B cell (primary cell): ENCODE results near the gene HYLS1. TPM values are rescaled to one million over a fixed set of nuclear protein-coding genes. Genes with fewer than 3 reads are reported as not detected.

Experiments
- ATAC-seq: fragments of 200-7000 bp; cut with Tn5 transposase; one replicate; pipeline ENCODE4 v1.10.0; 2021; ENCODE audit warnings: low read depth, mild to moderate bottlenecking, moderate number of reproducible peaks, moderate library complexity
- CTCF ChIA-PET: fragments of 350-600 bp; sonication (Branson Sonifier 250); formaldehyde crosslinking; loops from one replicate; lab custom pipeline; 2021; ENCODE audit warnings: antibody characterized with exemption, inconsistent platforms; lab: Charles Lee
- POLR2A ChIA-PET: fragments of 350-600 bp; sonication (Branson Sonifier 250); formaldehyde crosslinking; loops from one replicate; lab custom pipeline; 2021; ENCODE audit warnings: antibody characterized with exemption; lab: Charles Lee
- DNase-seq: peaks from one replicate; pipeline ENCODE4 v3.0.0; 2013
- H2AFZ ChIP-seq: 2 replicates; pipeline ENCODE4 v1.6.1; 2012; ENCODE audit warnings: mild to moderate bottlenecking, low read depth, low read length; ENCODE audit not compliant: insufficient read depth, poor library complexity, severe bottlenecking
- H3K27ac ChIP-seq, 2 donors: 1 replicate in 1 of 2; 2 replicates in 1 of 2; pipeline ENCODE4 v1.5.1; 2012 to 2013; ENCODE audit warnings: low read length in 2 of 2, mild to moderate bottlenecking in 2 of 2, moderate library complexity in 1 of 2
- H3K27me3 ChIP-seq, 4 experiments: fragments of 200-600 bp in 1 of 4; sonication (generic) in 1 of 4; replicated peaks in 1 of 4; 1 replicate in 2 of 4; 2 replicates in 2 of 4; pipeline versions ENCODE4 v1.6.1 to v1.7.0; 2013 to 2016; ENCODE audit warnings: low read length in 3 of 4, mild to moderate bottlenecking in 2 of 4, mixed read lengths in 1 of 4, moderate library complexity in 1 of 4; ENCODE audit not compliant: insufficient read depth in 4 of 4, control insufficient read depth in 3 of 4; ENCODE audit errors: control extremely low read depth in 1 of 4
- H3K36me3 ChIP-seq, 2 experiments: replicated peaks in 1 of 2; 1 replicate in 1 of 2; 2 replicates in 1 of 2; pipeline versions ENCODE4 v1.6.1 to v1.7.1; 2013; ENCODE audit warnings: low read length in 1 of 2; ENCODE audit not compliant: insufficient read depth in 2 of 2, control insufficient read depth in 1 of 2; ENCODE audit errors: control extremely low read depth in 1 of 2, extremely low read depth in 1 of 2
- H3K4me1 ChIP-seq, 2 donors: fragments of 200-600 bp in 1 of 2; sonication (generic) in 1 of 2; 1 replicate in 1 of 2; 2 replicates in 1 of 2; pipeline versions ENCODE4 v1.5.1 to v1.6.1; 2013 to 2017; ENCODE audit warnings: low read length in 2 of 2; ENCODE audit not compliant: control insufficient read depth in 2 of 2, insufficient read depth in 2 of 2
- H3K4me2 ChIP-seq: replicated peaks from 2 replicates; pipeline ENCODE3; 2012; ENCODE audit warnings: mild to moderate bottlenecking, low read depth, low read length; ENCODE audit not compliant: poor library complexity, severe bottlenecking
- H3K4me3 ChIP-seq, 5 experiments: fragments of 200-600 bp in 1 of 5; sonication (generic) in 1 of 5; 1 replicate in 3 of 5; 2 replicates in 2 of 5; pipeline versions ENCODE4 v1.5.1 to v1.7.0; 2011 to 2016; ENCODE audit warnings: low read length in 4 of 5, mild to moderate bottlenecking in 4 of 5, low read depth in 2 of 5, control low read depth in 1 of 5, moderate library complexity in 1 of 5; ENCODE audit not compliant: insufficient read depth in 1 of 5; ENCODE audit errors: control extremely low read depth in 1 of 5, extremely low read depth in 1 of 5
- H3K79me2 ChIP-seq: fragments of 200-600 bp; sonication (generic); one replicate; pipeline ENCODE4 v1.6.0; 2016; ENCODE audit warnings: low read length; ENCODE audit not compliant: control insufficient read depth, insufficient read depth
- H3K9ac ChIP-seq: fragments of 200-600 bp; sonication (generic); 2 replicates; pipeline ENCODE4 v1.6.1; 2017; ENCODE audit warnings: mild to moderate bottlenecking, low read length, moderate library complexity
- H3K9me3 ChIP-seq, 3 donors: one replicate each; pipeline versions ENCODE4 v1.6.1 to v1.7.1; 2013; ENCODE audit warnings: low read length in 2 of 3; ENCODE audit not compliant: control insufficient read depth in 2 of 3, insufficient read depth in 1 of 3; ENCODE audit errors: control extremely low read depth in 1 of 3
- H4K20me1 ChIP-seq: 2 replicates; pipeline ENCODE4 v1.6.0; 2012; ENCODE audit warnings: mild to moderate bottlenecking, low read length; ENCODE audit not compliant: insufficient read depth, control insufficient read depth, poor library complexity, severe bottlenecking
- H3K27ac Mint-ChIP-seq: one replicate; pipeline ENCODE4 v1.8.0; 2021; ENCODE audit warnings: mixed read lengths
- H3K27me3 Mint-ChIP-seq: one replicate; pipeline ENCODE4 v1.8.0; 2021; ENCODE audit warnings: mixed read lengths
- H3K4me1 Mint-ChIP-seq: one replicate; pipeline ENCODE4 v1.8.0; 2021; ENCODE audit warnings: mixed read lengths
- H3K4me3 Mint-ChIP-seq: one replicate; pipeline ENCODE4 v1.8.0; 2021; ENCODE audit warnings: mixed read lengths
- H3K9me3 Mint-ChIP-seq: one replicate; pipeline ENCODE4 v1.8.0; 2022; ENCODE audit warnings: mixed read lengths; ENCODE audit not compliant: insufficient read depth
- CTCF ChIP-seq: fragments of 200-600 bp; IDR thresholded peaks from one replicate; pipeline ENCODE4 v1.8.0; 2022; ENCODE audit warnings: antibody characterized with exemption, mild to moderate bottlenecking
- EZH2 ChIP-seq: IDR thresholded peaks from 2 replicates; pipeline ENCODE4 v1.6.1; 2012; ENCODE audit warnings: borderline replicate concordance, low read depth, mild to moderate bottlenecking, moderate library complexity, low read length; ENCODE audit not compliant: insufficient read depth, poor library complexity, severe bottlenecking
- WGBS: methylation state at CpG from one replicate; pipeline ENCODE4 v1.1.5; 2013; ENCODE audit warnings: missing lambda C conversion rate; ENCODE audit not compliant: insufficient coverage; 5-methylcytosine and 5-hydroxymethylcytosine counted together
- intact Hi-C: fragments of 100-400 bp; cut with micrococcal nuclease; formaldehyde crosslinking; loops from one replicate; pipeline ENCODE4 v1.10.0; 2022
- polyA plus RNA-seq: library from polyadenylated mRNA; depleted of rRNA; stranded (reverse); fragments of >200 nt; gene quantifications from 2 replicates; pipeline ENCODE4 v1.2.3, GENCODE V29; 2012
- total RNA-seq, 2 donors: library from RNA; stranded (reverse); fragments of 120-200 nt in 1 of 2; gene quantifications; 1 replicate in 1 of 2; 2 replicates in 1 of 2; pipeline versions ENCODE4 v1.2.3 to v1.2.4, GENCODE V29; 2013 to 2022

Gene HYLS1
- total and polyA plus RNA-seq, 2 donors (not counting 1 experiment from before 2014, with no cell fraction given): 3.1 to 9.4 TPM

GRCh38 chr11:125939081-125939521 lies 51.6 kb downstream of the HYLS1 start:
- TF ChIP-seq CTCF (no peak), EZH2 (no peak)
- Mint-ChIP-seq H3K4me3 (no peak overlapping the region), H3K4me1 (no peaks in the 10 kb centered on the region), H3K27me3 (peaks cover under 1% of the 10 kb centered on the region), H3K9me3 (no peaks in the 10 kb centered on the region), H3K27ac (no peak overlapping the region)
- no peaks in the 10 kb centered on the region for H3K4me1 ChIP-seq
- H3K9me3 ChIP-seq: no peaks in the 10 kb centered on the region
- DNase-seq (no peak), ATAC-seq (no peak)
- H3K27me3 ChIP-seq: peaks cover 0 to 4% (median 0%) of the 10 kb centered on the region in 4 experiments
- ChIA-PET CTCF (no interaction called here), POLR2A (no interaction called here)
- H2AFZ ChIP-seq: no peak overlapping the region
- intact Hi-C loops: no loop called here
- no peaks in the 10 kb centered on the region for H3K79me2 ChIP-seq
- no peaks in the 10 kb centered on the region for H4K20me1 ChIP-seq
- H3K4me3 ChIP-seq: no peak overlapping the region
- H3K9ac ChIP-seq: no peak overlapping the region
- no peaks in the 10 kb centered on the region for H3K36me3 ChIP-seq
- H3K4me2 ChIP-seq: no peak overlapping the region
- H3K27ac ChIP-seq: no peak overlapping the region
- WGBS: 80% methylated on average over 1 of the region's 4 CpGs

GRCh38 chr11:125940145-125940544 lies 52.7 kb downstream of the HYLS1 start:
- TF ChIP-seq CTCF (no peak), EZH2 (no peak)
- no peaks in the 10 kb centered on the region for H3K9me3 Mint-ChIP-seq
- no peak for ATAC-seq
- DNase-seq: no peak
- ChIA-PET CTCF (interaction anchor here (0.7 to 1.4 kb wide), 3 partner anchors 9 to 29 kb away, joined by 3 to 4 read pairs (median 4); no protein-coding TSS in a partner anchor), POLR2A (no interaction called here)
- Histone ChIP-seq H3K36me3 (no peaks in the 10 kb centered on the region), H3K4me3 (no peak overlapping the region), H3K27ac (no peak overlapping the region), H3K4me2 (no peak overlapping the region), H3K4me1 (no peaks in the 10 kb centered on the region), H3K9me3 (no peaks in the 10 kb centered on the region), H3K27me3 (peaks cover 0 to 4% (median 0%) of the 10 kb centered on the region in 4 experiments), H3K9ac (no peak overlapping the region), H2AFZ (no peak overlapping the region), H4K20me1 (no peaks in the 10 kb centered on the region), H3K79me2 (no peaks in the 10 kb centered on the region)
- WGBS: 100% methylated on average over 3 of the region's 4 CpGs
- H3K4me1 Mint-ChIP-seq: no peaks in the 10 kb centered on the region
- no peak overlapping the region for H3K4me3 Mint-ChIP-seq
- no peak overlapping the region for H3K27ac Mint-ChIP-seq
- peaks cover 4% of the 10 kb centered on the region for H3K27me3 Mint-ChIP-seq
- intact Hi-C loops: no loop called here
